ENCODE results near the gene TTC21A.
A peak's percentile ranks its signal among the peaks of the same experiment; 100 is the strongest.

Gene TTC21A

GRCh38 chr3:39136533-39137434, 29.3 kb downstream of the TTC21A start:
- DNase-seq (ENCODE audit: low read depth in 2 of 2): no peak

- no peak for DNase-seq (ENCODE audit: low read depth in 2 of 2)
These were observed 30.0 kb downstream of the TTC21A start for GRCh38 chr3:39137435-39137936.

- DNase-seq (ENCODE audit: low read depth in 2 of 2): no peak
These were observed 30.7 kb downstream of the TTC21A start for GRCh38 chr3:39137991-39138803.

GRCh38 chr3:39138804-39139415, 31.4 kb downstream of the TTC21A start:
- no peak for DNase-seq (ENCODE audit: low read depth in 2 of 2)

GRCh38 chr3:39139442-39139841, 32.0 kb downstream of the TTC21A start:
- DNase-seq (ENCODE audit: low read depth in 2 of 2): no peak

- no peak for DNase-seq (ENCODE audit: low read depth in 2 of 2)
These were observed 33.0 kb downstream of the TTC21A start for GRCh38 chr3:39140341-39140971.

- DNase-seq (ENCODE audit: low read depth in 2 of 2): no peak
These were observed 33.9 kb downstream of the TTC21A start for GRCh38 chr3:39141171-39141995.

- no peak for DNase-seq (ENCODE audit: low read depth in 2 of 2)
These were observed 34.6 kb downstream of the TTC21A start for GRCh38 chr3:39142067-39142466.

- DNase-seq (ENCODE audit: low read depth in 2 of 2): no peak
These were observed 35.8 kb downstream of the TTC21A start for GRCh38 chr3:39143051-39143885.

- no peak for DNase-seq (ENCODE audit: low read depth in 2 of 2)
These were observed 36.7 kb downstream of the TTC21A start for GRCh38 chr3:39144095-39144747.

- no peak for DNase-seq (ENCODE audit: low read depth in 2 of 2)
These were observed 37.4 kb downstream of the TTC21A start for GRCh38 chr3:39144748-39145380.

GRCh38 chr3:39146083-39146501, 38.6 kb downstream of the TTC21A start:
- DNase-seq (ENCODE audit: low read depth in 2 of 2): no peak

- DNase-seq (ENCODE audit: low read depth in 2 of 2): peak; percentile 69 to 71
These were observed 39.4 kb downstream of the TTC21A start for GRCh38 chr3:39146611-39147591.

GRCh38 chr3:39147711-39148434, 40.4 kb downstream of the TTC21A start:
- DNase-seq (ENCODE audit: low read depth in 2 of 2): no peak

- DNase-seq (ENCODE audit: low read depth in 2 of 2): no peak
These were observed 41.1 kb downstream of the TTC21A start for GRCh38 chr3:39148435-39149058.

- no peak for DNase-seq (ENCODE audit: low read depth in 2 of 2)
These were observed 41.6 kb downstream of the TTC21A start for GRCh38 chr3:39149059-39149455.
